Retinal pigment epithelial cell (primary cell): ENCODE results near the gene KRTAP10-7.
"Not testable (repeated sequence)": the region's sequence is repeated elsewhere in the genome, so short reads cannot be mapped to it uniquely, and the experiment has no call there.

Experiments
- DNase-seq: peaks from one replicate; pipeline ENCODE4 v3.0.0-alpha.2; 2010; ENCODE audit warnings: low read depth
- H3K4me3 ChIP-seq: 2 replicates; pipeline ENCODE4 v1.5.1; 2011; ENCODE audit warnings: mild to moderate bottlenecking, low read length, control low read depth, moderate library complexity
- CTCF ChIP-seq: conservative IDR thresholded peaks from 2 replicates; pipeline ENCODE4 v1.5.1; 2011; ENCODE audit warnings: low read depth, low read length, control low read depth, inconsistent platforms

Gene KRTAP10-7

GRCh38 chr21:44628707-44629391 is 28.5 kb downstream of the KRTAP10-7 start:
- DNase-seq = no peak
- no peak for TF ChIP-seq CTCF

GRCh38 chr21:44630440-44630839 is 30.0 kb downstream of the KRTAP10-7 start:
- no peak for TF ChIP-seq CTCF
- no peak overlapping the region for H3K4me3 ChIP-seq
- DNase-seq = no peak

More at GRCh38 chr21:44628707-44629391, 28.5 kb downstream of the KRTAP10-7 start:
- H3K4me3 ChIP-seq = no peak overlapping the region

GRCh38 chr21:44632067-44632466 is 31.7 kb downstream of the KRTAP10-7 start:
- no peak for TF ChIP-seq CTCF
- DNase-seq = no peak
- no peak overlapping the region for H3K4me3 ChIP-seq

GRCh38 chr21:44636209-44637017 is 36.0 kb downstream of the KRTAP10-7 start:
- DNase-seq = no peak
- no peak overlapping the region for H3K4me3 ChIP-seq
- TF ChIP-seq CTCF = no peak

GRCh38 chr21:44637018-44637850 is 36.8 kb downstream of the KRTAP10-7 start, which contains the start of gene KRTAP10-10:
KRTAP10-10 (plus strand) TSS chr21:44637356; CDS start chr21:44637418, 62 bp downstream.
- no peak for DNase-seq
- H3K4me3 ChIP-seq = no peak within 1 kb of the TSS
- no peak for TF ChIP-seq CTCF

- H3K4me3 ChIP-seq, DNase-seq: not testable (repeated sequence)
These were observed 37.5 kb downstream of the KRTAP10-7 start for GRCh38 chr21:44637851-44638348.

GRCh38 chr21:44638506-44639330 is 38.3 kb downstream of the KRTAP10-7 start:
- DNase-seq, H3K4me3 ChIP-seq: not testable (repeated sequence)
